Kidney (tissue), 14 donors: Measurements from ENCODE around the gene ME2. TPM values are rescaled to one million over a fixed set of nuclear protein-coding genes. Genes with fewer than 3 reads are reported as not detected.
"Not testable (repeated sequence)": the region's sequence is repeated elsewhere in the genome, so short reads cannot be mapped to it uniquely, and the experiment has no call there.

Experiments used
- DNase-seq, 5 donors: peaks; one replicate each; pipeline ENCODE4 v3.0.0-alpha.2; 2013 to 2020
- FAIRE-seq: peaks from 2 replicates; lab custom pipeline; 2012; peaks lifted over from hg19 to GRCh38; lab: Jason Lieb, UNC
- H3K27ac ChIP-seq, 2 donors: one replicate each; pipeline ENCODE4 v1.7.0; 2013; ENCODE audit warnings: low read depth in 2 of 2, low read length in 2 of 2, inconsistent platforms in 1 of 2
- H3K27me3 ChIP-seq: one replicate; pipeline ENCODE4 v1.7.1; 2013; ENCODE audit warnings: low read length, inconsistent platforms; ENCODE audit not compliant: control insufficient read depth, insufficient read depth
- H3K36me3 ChIP-seq, 3 donors: one replicate each; pipeline versions ENCODE4 v1.7.0 to v1.7.1; 2013; ENCODE audit warnings: low read length in 3 of 3, control low read depth in 1 of 3, inconsistent platforms in 1 of 3; ENCODE audit not compliant: insufficient read depth in 3 of 3, control insufficient read depth in 2 of 3
- H3K4me1 ChIP-seq, 3 donors: one replicate each; pipeline versions ENCODE4 v1.7.0 to v1.7.1; 2013; ENCODE audit warnings: low read length in 3 of 3, inconsistent platforms in 1 of 3, low read depth in 1 of 3; ENCODE audit not compliant: control insufficient read depth in 2 of 3, insufficient read depth in 2 of 3
- H3K4me3 ChIP-seq, 3 donors: one replicate each; pipeline versions ENCODE4 v1.7.0 to v1.8.1; 2013; ENCODE audit warnings: low read length in 3 of 3, control low read depth in 1 of 3, inconsistent platforms in 1 of 3
- H3K9ac ChIP-seq, 3 donors: one replicate each; pipeline versions ENCODE4 v1.7.0 to v1.7.1; 2013; ENCODE audit warnings: low read length in 3 of 3, control low read depth in 1 of 3, inconsistent platforms in 1 of 3
- H3K9me3 ChIP-seq, 3 donors: one replicate each; pipeline versions ENCODE4 v1.7.0 to v1.7.1; 2013; ENCODE audit warnings: low read length in 3 of 3, control low read depth in 1 of 3, inconsistent platforms in 1 of 3; ENCODE audit not compliant: control insufficient read depth in 2 of 3, insufficient read depth in 1 of 3
- intact Hi-C: fragments of 100-400 bp; cut with DNase I; formaldehyde crosslinking; loops from one replicate; pipeline ENCODE4 v1.11.1; 2022
- polyA plus RNA-seq: library from polyadenylated mRNA; stranded (reverse); fragments of 350-450 nt; fragmentation: Illumina TruSeq; extraction: RNeasy Lipid Tissue Mini Kit (QIAGEN cat#74804); gene quantifications from one replicate; pipeline ENCODE4 v1.2.3, GENCODE V29; 2014; ENCODE audit warnings: low read depth, low replicate concordance; ENCODE audit not compliant: insufficient read depth
- total RNA-seq: library from RNA; stranded (reverse); fragmentation: NEBNext Ultra II Directional; extraction: Animal tissue kit (Norgen Biotek cat#: 25700); gene quantifications from one replicate; pipeline ENCODE4 v1.2.1, GENCODE V29; 2021
- TF ChIP-seq, protein P1 (sequence below): IDR thresholded peaks from 3 replicates; pipeline ENCODE4 v1.5.1; 2012; ENCODE audit warnings: mild to moderate bottlenecking, moderate library complexity, borderline replicate concordance; ENCODE audit not compliant: insufficient read depth; ENCODE audit errors: extremely low read depth
- donor health status: control.
- donor health status: control.
- donor health status: control.
- donor health status: control.
- donor health status: control.
- donor health status: DM: yes; HTN: yes; CAD: no.
- donor health status: Normal renal cell carcinoma (clear cell type).

Gene ME2
- total and polyA plus RNA-seq, 2 donors from 2014 or later: 20.5 to 32.8 TPM

DNA sequence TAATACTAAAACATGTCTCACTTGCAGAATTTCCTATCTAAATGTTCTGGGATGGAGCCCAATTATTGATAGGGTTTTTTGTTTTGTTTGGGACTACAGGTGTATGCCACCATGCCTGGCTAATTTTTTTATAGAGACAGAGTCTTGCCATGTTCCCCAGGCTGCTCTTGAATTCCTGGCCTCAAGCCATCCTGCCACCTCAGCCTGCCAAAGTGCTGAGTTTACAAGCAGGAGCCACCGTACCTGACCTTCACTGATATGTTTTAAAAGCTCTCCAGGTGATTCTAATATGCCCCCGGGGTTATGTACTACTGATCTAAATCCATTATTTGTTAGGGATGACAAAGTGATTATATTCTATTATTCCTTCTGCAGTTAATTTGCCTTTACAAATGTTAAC is 91.1 kb downstream of the ME2 start:
- TF ChIP-seq, protein P1, sequence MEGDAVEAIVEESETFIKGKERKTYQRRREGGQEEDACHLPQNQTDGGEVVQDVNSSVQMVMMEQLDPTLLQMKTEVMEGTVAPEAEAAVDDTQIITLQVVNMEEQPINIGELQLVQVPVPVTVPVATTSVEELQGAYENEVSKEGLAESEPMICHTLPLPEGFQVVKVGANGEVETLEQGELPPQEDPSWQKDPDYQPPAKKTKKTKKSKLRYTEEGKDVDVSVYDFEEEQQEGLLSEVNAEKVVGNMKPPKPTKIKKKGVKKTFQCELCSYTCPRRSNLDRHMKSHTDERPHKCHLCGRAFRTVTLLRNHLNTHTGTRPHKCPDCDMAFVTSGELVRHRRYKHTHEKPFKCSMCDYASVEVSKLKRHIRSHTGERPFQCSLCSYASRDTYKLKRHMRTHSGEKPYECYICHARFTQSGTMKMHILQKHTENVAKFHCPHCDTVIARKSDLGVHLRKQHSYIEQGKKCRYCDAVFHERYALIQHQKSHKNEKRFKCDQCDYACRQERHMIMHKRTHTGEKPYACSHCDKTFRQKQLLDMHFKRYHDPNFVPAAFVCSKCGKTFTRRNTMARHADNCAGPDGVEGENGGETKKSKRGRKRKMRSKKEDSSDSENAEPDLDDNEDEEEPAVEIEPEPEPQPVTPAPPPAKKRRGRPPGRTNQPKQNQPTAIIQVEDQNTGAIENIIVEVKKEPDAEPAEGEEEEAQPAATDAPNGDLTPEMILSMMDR: no peak
- FAIRE-seq: no peak
- no peak for DNase-seq

DNA sequence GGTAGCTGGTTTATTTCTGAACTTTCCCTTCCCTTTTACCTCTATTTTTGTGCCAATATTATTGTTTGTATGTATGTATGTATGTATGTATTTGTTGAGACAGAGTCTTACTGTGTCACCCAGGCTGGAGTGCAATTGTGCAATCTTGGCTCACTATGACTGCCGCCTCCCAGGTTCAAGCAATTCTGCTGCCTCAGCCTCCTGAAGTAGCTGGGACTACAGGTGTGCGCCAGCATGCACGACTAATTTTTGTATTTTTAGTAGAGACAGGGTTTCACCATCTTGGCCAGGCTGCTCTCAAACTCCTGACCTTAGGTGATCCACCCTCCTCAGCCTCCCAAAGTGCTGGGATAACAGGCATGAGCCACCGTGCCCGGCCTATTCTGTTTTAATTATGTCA is 93.5 kb downstream of the ME2 start:
- H3K9me3 ChIP-seq, H3K27me3 ChIP-seq, DNase-seq, H3K4me3 ChIP-seq, H3K4me1 ChIP-seq, intact Hi-C loops, H3K27ac ChIP-seq, FAIRE-seq, H3K9ac ChIP-seq: not testable (repeated sequence)
- peaks cover 16 to 25% (median 17%) of the 10 kb centered on the region in 3 donors for H3K36me3 ChIP-seq

More for the DNA sequence above, 91.1 kb downstream of the ME2 start:
- peaks cover 4 to 6% (median 4%) of the 10 kb centered on the region in 3 donors for H3K36me3 ChIP-seq
- H3K9ac ChIP-seq: no peak overlapping the region
- no peak overlapping the region for H3K27ac ChIP-seq
- no peak overlapping the region for H3K4me3 ChIP-seq
- H3K27me3 ChIP-seq: no peaks in the 10 kb centered on the region
- intact Hi-C loops: no loop called here
- peaks cover 0 to 7% (median 4%) of the 10 kb centered on the region in 3 donors for H3K4me1 ChIP-seq
- H3K9me3 ChIP-seq: no peaks in the 10 kb centered on the region

DNA sequence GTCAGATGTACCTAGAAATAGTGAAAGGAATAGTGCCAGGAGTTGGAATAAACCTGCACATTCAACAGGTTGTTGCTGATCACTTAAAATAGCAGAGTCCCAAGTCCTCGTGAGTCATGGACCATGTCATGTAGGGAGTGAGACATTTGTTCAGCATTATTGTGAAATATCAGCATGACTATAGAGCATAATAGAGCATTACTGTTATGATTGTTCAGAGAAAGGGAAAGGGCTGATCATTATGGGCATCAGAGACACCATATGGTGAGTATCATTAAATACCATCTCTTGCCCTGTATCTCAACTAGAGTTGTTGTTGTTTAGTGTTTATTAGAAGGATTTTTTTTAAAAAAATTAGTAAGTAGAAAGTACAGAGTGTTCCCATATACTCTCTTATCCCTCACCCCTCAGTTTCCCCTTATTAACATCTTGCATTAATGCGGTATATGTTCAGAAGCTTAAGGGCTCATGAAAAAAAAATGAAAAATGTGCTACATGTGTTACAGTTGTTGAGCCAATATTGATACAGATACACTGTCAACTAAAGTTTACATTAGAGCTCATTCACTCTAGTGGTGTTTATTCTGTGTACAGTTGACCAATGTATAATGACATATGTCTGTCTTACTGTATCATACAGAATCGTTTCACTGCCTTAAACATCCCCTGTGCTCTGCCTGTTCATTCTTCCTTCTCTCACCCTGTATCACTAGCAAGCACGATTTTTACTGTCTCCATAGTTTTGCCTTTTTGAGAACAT is 94.6 kb downstream of the ME2 start:
- Histone ChIP-seq H3K9me3 (no peaks in the 10 kb centered on the region), H3K27ac (no peak overlapping the region), H3K4me1 (peaks cover 0 to 7% (median 4%) of the 10 kb centered on the region in 3 donors), H3K36me3 (peaks cover 17 to 36% (median 18%) of the 10 kb centered on the region in 3 donors), H3K4me3 (no peak overlapping the region), H3K27me3 (no peaks in the 10 kb centered on the region), H3K9ac (no peak overlapping the region)
- FAIRE-seq (no peak), DNase-seq (no peak)
- TF ChIP-seq, protein P1: no peak
- intact Hi-C loops: no loop called here

DNA sequence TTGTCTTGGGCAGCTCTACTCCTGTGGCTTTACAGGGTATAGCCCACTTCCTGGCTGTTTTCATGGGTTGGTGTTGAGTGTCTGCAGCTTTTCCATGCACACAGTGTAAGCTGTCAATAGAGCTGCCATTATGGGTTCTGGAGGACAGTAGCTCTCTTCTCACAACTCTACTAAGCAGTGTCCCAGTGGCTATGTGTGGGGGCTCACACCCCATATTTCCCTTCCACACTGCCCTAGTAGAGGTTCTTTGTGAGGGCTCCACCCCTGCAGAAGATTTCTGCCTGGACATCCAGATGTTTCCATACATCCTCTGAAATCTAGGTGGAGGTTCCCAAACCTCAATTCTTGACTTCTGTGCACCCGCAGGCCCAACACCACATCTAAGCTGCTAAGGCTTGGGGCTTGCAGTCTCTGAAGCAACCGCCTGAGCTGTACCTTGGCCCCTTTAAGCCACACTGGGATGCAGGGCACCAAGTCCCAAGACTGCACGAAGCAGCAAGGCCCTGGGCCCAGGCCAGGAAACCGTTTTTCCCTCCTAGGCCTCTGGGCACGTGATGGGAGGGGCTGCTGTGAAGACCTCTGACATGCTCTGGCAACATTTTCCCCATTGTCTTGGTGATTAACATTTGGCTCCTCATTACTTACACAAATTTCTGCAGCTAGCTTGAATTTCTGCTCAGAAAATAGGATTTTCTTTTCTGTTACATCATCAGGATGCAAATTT is 98.3 kb downstream of the ME2 start:
- no peak for DNase-seq
- Histone ChIP-seq H3K36me3 (peaks cover 20 to 49% (median 23%) of the 10 kb centered on the region in 3 donors), H3K4me1 (no peaks in the 10 kb centered on the region), H3K27ac (no peak overlapping the region), H3K4me3 (no peak overlapping the region), H3K9me3 (no peaks in the 10 kb centered on the region), H3K9ac (no peak overlapping the region), H3K27me3 (no peaks in the 10 kb centered on the region)
- intact Hi-C loops: no loop called here
- TF ChIP-seq, protein P1: no peak
- FAIRE-seq: no peak
